Articular chondrocyte of knee joint (primary cell): ENCODE measurements around the gene RBL1. TPM values are rescaled to one million over a fixed set of nuclear protein-coding genes. Genes with fewer than 3 reads are reported as not detected.

ENCODE experiments used
- small RNA-seq: library from RNA; depleted of rRNA; stranded (forward); fragments of <200 nt; gene quantifications from one replicate; pipeline ENCODE3, GENCODE V24; 2012
- total RNA-seq: library from RNA; depleted of rRNA; stranded (reverse); fragments of >200 nt; gene quantifications from 2 replicates; pipeline ENCODE4 v1.2.3, GENCODE V29; 2012

Gene RBL1
- total RNA-seq, result 14.4 and 18.4 TPM in 2 replicates

GRCh38 chr20:37095599-37096414, at the start of gene RBL1:
Gene RBL1 (minus strand): TSS chr20:37095997. CDS start chr20:37095928, 69 bp downstream.

GRCh38 chr20:36951198-36951978, 144.4 kb downstream of the RBL1 start, which contains the start of gene SAMHD1:
Gene SAMHD1 (minus strand): TSS chr20:36951708. CDS start chr20:36951643, 65 bp downstream.

Small RNAs within 50 kb of the gene (small RNA-seq; reads per million reads assigned to genes)
- gene RPS3AP3, result not detected

Other genes with a start within 250 kb of the RBL1 start
- gene TLDC2, start 219.9 kb downstream of the RBL1 start, total RNA-seq, result 0.54 and 0.65 TPM in 2 replicates
- 24.3 and 24.5 TPM in 2 replicates for gene SAMHD1, start 144.3 kb downstream of the RBL1 start, total RNA-seq
- 245 and 257 TPM in 2 replicates for gene RPN2, start 83.3 kb upstream of the RBL1 start, total RNA-seq
- 4.1 and 6.4 TPM in 2 replicates for gene MROH8, start 83.6 kb upstream of the RBL1 start, total RNA-seq
- not detected in 2 replicates for gene GHRH, start 165.8 kb upstream of the RBL1 start, total RNA-seq
- 19.0 and 21.6 TPM in 2 replicates for gene MANBAL, start 193.7 kb upstream of the RBL1 start, total RNA-seq